Glomerular visceral epithelial cell (primary cell): ENCODE results near the gene THSD4.

Experiments
- DNase-seq: peaks from one replicate; pipeline ENCODE4 v3.0.0-alpha.2; 2016; ENCODE audit errors: extremely low spot score

Gene THSD4

DNA sequence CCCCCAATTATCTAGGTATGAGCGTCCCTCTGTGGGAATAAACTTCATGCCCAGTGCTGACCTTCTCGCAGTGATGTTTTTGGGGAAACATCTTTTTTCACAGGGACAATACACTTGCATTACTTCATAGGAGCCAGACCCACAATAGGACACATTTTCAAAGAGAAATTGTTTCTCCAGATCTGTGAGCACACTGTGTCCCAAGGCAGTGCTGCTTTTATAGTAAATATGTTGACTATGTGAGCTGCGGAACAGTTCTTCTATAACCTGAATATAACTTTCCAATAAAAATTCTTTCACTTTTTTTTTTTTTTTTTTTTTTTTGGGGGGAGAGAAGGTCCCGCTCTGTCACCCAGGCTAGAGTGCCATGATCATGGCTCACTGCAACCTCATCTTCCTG lies 17.4 kb upstream of the THSD4 start:
- no peak for DNase-seq

DNA sequence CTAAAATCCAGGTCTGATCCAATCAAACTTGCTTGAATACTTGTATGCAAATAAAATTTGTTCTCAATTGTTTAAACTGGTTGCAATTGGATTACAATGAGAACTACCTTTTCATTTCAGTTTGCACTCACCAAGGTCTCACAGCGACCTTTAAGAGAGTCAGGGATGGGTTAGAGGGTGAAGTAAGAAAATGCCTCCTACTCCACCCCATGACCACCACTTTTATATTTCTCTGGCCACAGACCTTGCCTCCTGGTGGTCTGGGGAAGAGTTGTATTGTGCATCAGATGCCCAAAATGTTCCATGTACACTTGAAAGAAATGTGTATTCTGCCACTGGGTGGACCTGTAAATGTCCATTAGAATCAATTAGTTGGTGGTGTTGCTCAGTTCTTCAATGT lies 16.4 kb upstream of the THSD4 start:
- no peak for DNase-seq

- DNase-seq: peak; percentile 40
These were observed 12.1 kb upstream of the THSD4 start for GRCh38 chr15:71103102-71103676.

DNA sequence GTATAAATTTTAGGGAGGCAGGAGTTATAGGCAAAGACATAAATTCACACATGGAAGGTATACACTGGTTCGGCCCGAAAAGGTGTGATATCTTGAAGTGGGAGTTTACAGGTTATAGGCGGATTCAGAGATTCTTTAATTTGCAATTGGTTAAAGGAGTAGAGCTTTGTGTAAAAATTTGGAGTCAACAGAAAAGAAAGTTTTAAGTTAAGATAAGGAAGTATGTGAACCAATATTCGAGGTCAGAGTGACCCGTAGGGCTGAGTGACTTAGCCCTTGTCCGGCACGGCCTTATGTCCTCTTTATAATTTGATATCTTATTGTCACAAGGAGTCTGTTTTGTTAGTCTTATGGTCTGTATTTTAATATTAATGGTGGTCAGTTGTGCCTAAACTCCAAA lies 10.6 kb upstream of the THSD4 start:
- DNase-seq: no peak

GRCh38 chr15:71105444-71105843 lies 9.8 kb upstream of the THSD4 start:
- no peak for DNase-seq

GRCh38 chr15:71106802-71107500 lies 8.3 kb upstream of the THSD4 start:
- no peak for DNase-seq

- no peak for DNase-seq
These were observed 7.8 kb upstream of the THSD4 start for GRCh38 chr15:71107501-71107815.

- DNase-seq: no peak
These were observed 6.1 kb upstream of the THSD4 start for GRCh38 chr15:71109130-71109529.

- DNase-seq: no peak
These were observed 5.4 kb upstream of the THSD4 start for GRCh38 chr15:71109905-71110304.

GRCh38 chr15:71110405-71111180 lies 4.7 kb upstream of the THSD4 start:
- no peak for DNase-seq

DNA sequence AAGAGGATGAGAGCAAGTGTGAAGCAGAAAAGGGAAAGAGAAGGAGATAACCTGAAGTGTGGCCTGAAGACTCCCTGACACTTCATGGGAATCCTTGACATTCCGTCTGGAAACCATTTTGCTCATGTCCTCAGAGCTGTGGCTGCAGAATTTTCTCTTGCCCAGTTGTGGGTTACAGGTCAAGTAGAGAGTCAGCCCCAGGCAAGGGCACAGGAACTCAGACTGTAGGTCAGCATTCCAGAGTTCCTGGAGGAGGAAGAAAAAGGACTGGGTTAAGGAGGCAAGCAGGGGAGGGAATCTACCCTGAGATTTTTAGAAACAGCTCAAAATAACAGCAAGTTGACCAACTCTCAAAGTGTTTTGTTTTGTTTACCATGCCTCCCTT lies 4.1 kb upstream of the THSD4 start:
- no peak for DNase-seq

- DNase-seq: no peak
These were observed 3.3 kb upstream of the THSD4 start for GRCh38 chr15:71111950-71112349.

DNA sequence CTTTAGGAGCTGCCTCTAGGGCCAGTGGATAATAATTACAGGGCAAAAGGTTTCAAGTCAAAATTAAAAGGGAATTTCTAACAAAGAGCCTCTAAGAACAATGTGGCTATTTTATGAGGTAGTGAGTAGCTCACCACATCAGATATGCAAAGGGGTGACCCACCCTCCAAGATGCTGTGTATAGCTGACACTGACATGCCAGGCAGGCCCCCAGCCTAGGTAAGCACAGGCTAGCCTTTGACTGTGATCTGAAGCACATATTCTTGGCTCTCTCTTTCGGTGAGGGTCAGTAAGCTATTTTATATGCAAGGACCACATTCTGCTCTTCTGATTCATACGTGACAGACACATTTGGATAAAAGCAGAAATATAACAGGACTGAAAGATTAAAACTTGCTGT lies 2.8 kb upstream of the THSD4 start:
- no peak for DNase-seq

DNA sequence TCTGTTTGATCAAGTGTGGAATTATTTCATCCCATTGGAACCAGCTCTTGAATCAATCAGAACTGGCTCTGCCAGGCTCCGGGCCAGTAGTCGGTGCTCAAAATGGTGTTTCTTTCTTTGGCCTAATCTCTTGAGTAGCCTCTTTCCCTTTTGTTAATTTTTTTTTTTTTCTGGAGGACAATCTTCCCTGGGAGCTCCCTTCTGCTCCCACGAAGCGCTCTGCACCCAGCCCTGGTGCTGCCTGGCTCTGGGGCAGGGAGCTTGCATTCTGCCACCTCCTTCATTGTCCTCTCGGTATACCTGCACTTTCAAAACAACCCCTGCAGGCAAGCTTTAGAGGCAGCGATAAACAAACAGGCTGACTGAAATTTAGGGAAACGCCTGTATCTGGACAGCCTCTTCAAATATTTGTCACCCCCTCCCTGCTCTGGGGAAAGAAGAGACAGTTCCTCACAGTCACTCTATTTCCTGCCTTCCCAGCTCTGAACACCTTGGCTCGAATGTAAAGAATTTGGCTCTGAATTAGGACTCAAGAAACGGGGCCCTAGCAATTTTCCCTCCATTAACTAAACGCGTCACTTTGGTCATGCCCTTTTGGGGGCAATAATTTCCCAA lies 1.1 kb upstream of the THSD4 start:
- DNase-seq: no peak

DNA sequence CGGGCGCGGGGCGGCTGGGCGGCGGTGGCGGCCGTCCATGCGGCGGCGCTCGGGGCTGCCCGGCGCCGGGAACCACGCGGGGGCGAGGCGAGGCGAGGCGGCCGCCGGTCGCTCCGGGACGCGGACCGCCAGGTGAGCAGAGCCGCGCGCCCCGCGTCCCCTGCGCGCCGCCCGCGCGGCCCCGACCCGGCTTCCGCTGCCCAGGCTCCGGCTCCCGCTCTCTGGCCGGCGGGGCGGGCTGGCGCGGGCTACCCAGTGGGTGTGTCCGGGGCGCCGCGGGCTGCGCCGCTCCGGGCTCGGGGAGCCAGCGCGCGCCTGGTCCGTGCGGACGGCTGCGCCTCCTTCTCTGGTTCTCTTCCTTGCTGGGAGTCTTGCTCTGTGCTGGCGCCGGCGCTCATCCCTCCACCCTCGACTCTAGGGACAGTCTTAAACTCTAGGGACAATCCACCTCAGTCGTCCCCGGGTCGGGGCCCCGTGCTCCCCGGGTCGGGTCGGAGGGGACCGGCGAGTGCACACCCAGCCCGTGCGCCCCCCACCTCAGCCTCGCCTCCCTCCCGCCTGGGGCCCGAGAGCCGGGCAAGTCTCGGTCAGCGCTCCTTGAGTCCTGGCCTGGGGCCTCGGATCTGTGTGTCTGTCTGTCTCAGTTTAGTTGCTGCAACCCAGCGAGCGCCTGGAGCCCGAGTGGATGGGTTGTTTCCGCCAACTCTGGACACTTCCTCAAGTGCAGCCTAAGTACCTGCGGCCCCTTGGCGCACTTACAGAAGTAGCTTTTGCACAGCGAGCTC lies 488 bp downstream of the THSD4 start:
- peak; percentile 63 for DNase-seq

DNA sequence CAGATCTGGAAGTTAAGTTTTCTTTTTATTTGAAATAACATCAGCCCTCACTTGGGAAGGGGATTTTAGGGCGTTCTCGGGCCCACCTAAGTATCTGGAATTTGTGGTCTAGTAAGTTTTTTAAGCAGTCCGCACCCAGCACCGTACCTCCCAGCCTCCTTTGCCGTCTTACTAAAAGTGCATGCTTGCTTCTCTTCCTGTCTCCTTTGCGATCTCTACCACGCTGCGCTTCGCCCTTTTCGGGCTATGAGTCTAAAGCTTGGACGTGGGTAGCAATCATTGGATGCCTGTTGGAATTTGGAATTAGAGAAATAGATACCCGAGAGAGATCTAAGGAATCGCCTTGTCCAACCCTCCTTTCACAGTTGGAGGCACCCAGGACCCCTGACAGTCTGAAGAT lies 1.1 kb downstream of the THSD4 start:
- DNase-seq: no peak

DNA sequence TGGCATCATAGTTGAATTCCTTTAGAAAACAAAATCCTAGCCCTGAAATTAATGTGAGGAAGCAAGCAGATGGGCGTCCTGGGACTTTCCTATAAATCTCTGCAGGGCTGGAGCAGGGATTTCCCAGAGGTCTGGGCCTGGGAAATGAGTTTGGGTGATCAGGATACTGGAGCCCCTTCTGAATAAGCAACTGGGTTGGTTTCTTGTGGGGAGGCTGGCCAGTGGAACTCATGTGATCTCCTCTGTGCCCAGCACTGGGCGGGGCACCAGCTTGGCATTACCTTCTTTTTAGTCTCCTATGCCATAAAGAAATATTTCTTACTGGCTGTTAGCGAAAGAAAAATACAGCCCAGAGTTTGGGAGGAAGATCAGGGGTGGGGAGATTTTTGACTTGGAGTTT lies 1.7 kb downstream of the THSD4 start:
- DNase-seq: no peak

- DNase-seq: no peak
These were observed 2.5 kb downstream of the THSD4 start for GRCh38 chr15:71117714-71118305.

DNA sequence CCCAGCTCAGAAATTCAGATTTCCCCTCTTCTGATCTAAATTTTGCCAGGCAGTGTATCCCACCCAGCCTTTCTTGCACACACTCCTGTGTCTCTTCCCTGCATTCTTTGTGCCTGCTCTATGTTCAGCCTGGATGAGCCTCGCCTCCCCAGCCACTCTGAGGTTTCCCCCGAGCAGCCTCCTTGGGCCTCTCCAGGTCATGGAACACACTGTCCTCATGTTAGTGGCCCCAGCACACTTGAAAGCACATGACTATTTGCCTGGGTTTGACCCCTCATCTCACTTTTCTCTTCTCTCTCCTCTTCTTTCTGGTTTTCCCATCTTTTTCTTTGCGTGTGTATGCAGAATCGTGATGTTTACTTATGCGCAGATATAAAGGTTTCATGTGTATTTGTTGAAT lies 3.1 kb downstream of the THSD4 start:
- DNase-seq: no peak

DNA sequence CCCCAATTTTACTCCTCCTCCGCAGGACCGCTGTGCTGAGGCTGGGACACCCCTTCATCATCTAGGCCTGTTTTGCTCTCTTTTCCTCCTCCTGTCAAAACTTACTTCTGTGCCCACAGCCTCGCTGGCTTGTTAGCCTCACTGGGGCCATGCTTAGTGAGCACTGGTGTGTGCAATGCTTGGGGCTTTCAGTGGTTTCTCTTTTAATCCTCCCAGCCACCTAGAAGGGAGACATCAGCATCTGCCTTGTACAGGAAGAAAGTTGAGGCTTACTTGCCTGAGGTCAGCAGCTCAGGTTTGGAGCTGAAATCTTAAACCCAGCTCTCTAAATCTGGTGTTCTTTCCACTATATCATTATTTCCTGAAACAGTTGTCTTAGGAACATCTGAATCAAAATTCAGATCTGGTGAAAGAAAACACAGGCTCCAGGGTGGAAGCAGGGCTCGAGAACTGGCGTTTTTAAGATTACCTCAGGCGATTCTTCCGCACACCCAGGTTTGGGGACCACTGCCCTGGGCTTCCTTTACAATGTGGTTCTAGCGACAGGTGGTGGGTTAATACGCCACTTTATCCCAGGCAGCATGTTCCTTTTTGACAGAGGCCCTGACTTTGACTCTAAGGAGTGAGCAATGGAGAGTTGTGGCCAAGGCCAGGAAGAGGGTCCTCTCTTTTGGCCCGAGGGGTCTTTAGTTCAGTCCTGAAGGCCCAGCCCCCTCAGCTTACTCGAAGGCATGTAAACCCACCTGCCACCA lies 3.8 kb downstream of the THSD4 start:
- DNase-seq: no peak

GRCh38 chr15:71120428-71120944 lies 5.2 kb downstream of the THSD4 start:
- no peak for DNase-seq
